Ovary (tissue), 9 donors: ENCODE results near the gene LAIR1. TPM values are rescaled to one million over a fixed set of nuclear protein-coding genes. Genes with fewer than 3 reads are reported as not detected.
"Not testable (repeated sequence)": the region's sequence is repeated elsewhere in the genome, so short reads cannot be mapped to it uniquely, and the experiment has no call there.

Source experiments
- DNase-seq, 5 donors: peaks; one replicate each; pipeline ENCODE4 v3.0.0-alpha.2; 2019 to 2020
- H3K27ac ChIP-seq, 2 donors: fragments of 200-600 bp; one replicate each; pipeline versions ENCODE4 v1.5.1 to v1.8.0; 2019 to 2022
- H3K27me3 ChIP-seq: fragments of 200-600 bp; one replicate; pipeline ENCODE4 v1.8.0; 2022
- H3K36me3 ChIP-seq: fragments of 200-600 bp; sonication (generic); one replicate; pipeline ENCODE4 v1.5.1; 2019
- H3K4me1 ChIP-seq: one replicate; pipeline ENCODE4 v1.8.1; 2013; ENCODE audit warnings: mild to moderate bottlenecking, moderate library complexity; ENCODE audit not compliant: insufficient read depth
- H3K4me3 ChIP-seq: fragments of 200-600 bp; sonication (generic); one replicate; pipeline ENCODE4 v1.5.1; 2017
- H3K9me3 ChIP-seq, 2 donors: fragments of 200-600 bp in 1 of 2; sonication (generic) in 1 of 2; one replicate each; pipeline versions ENCODE4 v1.5.1 to v1.8.1; 2013 to 2019; ENCODE audit warnings: mild to moderate bottlenecking in 1 of 2, moderate library complexity in 1 of 2
- EP300 ChIP-seq: sonication (generic); formaldehyde crosslinking; IDR thresholded peaks from one replicate; pipeline ENCODE4 v1.6.1; 2017; ENCODE audit warnings: antibody characterized with exemption
- POLR2A ChIP-seq: fragments of 450-650 bp; IDR thresholded peaks from one replicate; pipeline ENCODE4 v1.6.1; 2017; ENCODE audit warnings: antibody characterized with exemption, mild to moderate bottlenecking, moderate library complexity
- WGBS, 3 donors: extraction: QIAGEN DNeasy Blood & Tissue Kit in 1 of 3; methylation state at CpG; one replicate each; pipeline versions ENCODE4 v1.1.5 to v1.1.7; 2013 to 2017; 5-methylcytosine and 5-hydroxymethylcytosine counted together
- intact Hi-C, 4 donors: fragments of 100-400 bp; cut with DNase I; formaldehyde crosslinking; loops; one replicate each; pipeline versions ENCODE4 v1.11.0 to v1.15.1; 2022 to 2023
- polyA plus RNA-seq, 2 donors: library from polyadenylated mRNA; stranded (reverse); fragments of 200-250 nt in 1 of 2; fragments of 350-450 nt in 1 of 2; fragmentation: Illumina TruSeq in 1 of 2; extraction: RNeasy Lipid Tissue Mini Kit (QIAGEN cat#74804) in 1 of 2; gene quantifications; one replicate each; pipeline ENCODE4 v1.2.3, GENCODE V29; 2013 to 2014
- total RNA-seq, 7 donors: library from RNA; depleted of rRNA in 2 of 7; stranded (reverse); fragments of >200 nt in 2 of 7; fragmentation: NEBNext Ultra II Directional in 3 of 7; extraction: Animal tissue kit (Norgen Biotek cat#: 25700) in 3 of 7; gene quantifications; one replicate each; pipeline versions ENCODE4 v1.1.0 to v1.2.4, GENCODE V29; 2016 to 2023
- TF ChIP-seq, protein P1 (sequence below), 3 donors: fragments of 450-650 bp in 2 of 3; fragments of 200-600 bp in 1 of 3; IDR thresholded peaks; one replicate each; pipeline versions ENCODE4 v1.5.1 to v1.8.0; 2016 to 2022; ENCODE audit warnings: antibody characterized with exemption in 3 of 3, mild to moderate bottlenecking in 1 of 3
- donor health status: DM: no; HTN: no; CAD: no; lungs with moderate emphysema.
- donor health status: DM: no; HTN: no; CAD: no.
- donor health status: Bipolar disorder and iron deficiency.
- donor health status: DM: yes; HTN: yes; CAD: no.
- donor health status: DM: no; HTN: no; CAD: no.
- donor health status: DM: yes; HTN: yes; CAD: no.

LAIR1 gene
- total and polyA plus RNA-seq, 9 donors, result 4.7 to 22.2 (median 6.9) TPM

GRCh38 chr19:54333586-54334298 is 31.0 kb downstream of the LAIR1 start:
- no peak overlapping the region for H3K4me3 ChIP-seq
- TF ChIP-seq, protein P1, sequence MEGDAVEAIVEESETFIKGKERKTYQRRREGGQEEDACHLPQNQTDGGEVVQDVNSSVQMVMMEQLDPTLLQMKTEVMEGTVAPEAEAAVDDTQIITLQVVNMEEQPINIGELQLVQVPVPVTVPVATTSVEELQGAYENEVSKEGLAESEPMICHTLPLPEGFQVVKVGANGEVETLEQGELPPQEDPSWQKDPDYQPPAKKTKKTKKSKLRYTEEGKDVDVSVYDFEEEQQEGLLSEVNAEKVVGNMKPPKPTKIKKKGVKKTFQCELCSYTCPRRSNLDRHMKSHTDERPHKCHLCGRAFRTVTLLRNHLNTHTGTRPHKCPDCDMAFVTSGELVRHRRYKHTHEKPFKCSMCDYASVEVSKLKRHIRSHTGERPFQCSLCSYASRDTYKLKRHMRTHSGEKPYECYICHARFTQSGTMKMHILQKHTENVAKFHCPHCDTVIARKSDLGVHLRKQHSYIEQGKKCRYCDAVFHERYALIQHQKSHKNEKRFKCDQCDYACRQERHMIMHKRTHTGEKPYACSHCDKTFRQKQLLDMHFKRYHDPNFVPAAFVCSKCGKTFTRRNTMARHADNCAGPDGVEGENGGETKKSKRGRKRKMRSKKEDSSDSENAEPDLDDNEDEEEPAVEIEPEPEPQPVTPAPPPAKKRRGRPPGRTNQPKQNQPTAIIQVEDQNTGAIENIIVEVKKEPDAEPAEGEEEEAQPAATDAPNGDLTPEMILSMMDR (IDR thresholded peaks at IDR 0.05), result no peak
- TF ChIP-seq EP300 (no peak), POLR2A (no peak)

DNA sequence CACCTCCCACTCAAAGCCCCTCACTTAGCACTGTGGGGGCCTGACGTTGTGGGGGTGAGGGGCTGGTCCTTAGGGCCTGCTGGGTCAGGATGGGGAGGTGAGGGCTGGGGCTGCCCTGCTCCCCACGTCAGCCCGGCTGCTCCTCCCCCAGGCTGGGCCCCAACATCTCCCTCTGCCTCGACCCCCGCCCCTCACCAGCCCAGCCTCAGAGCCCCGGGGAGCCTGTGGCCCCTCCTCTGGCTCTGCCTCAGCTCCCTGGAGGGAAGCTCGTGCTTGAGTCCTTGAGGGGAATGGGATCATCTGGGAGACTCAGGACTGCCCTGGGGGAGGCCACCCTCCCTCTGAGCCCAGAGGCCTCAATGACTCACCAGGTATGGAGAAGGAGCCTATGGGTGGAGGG is 32.6 kb downstream of the LAIR1 start:
- 35 to 48% (median 46%) methylated on average over 5 to 7 of the region's 7 CpGs for WGBS, 3 donors
- intact Hi-C loops, result no loop called here
- DNase-seq, result no peak
- H3K36me3 ChIP-seq, result no peaks in the 10 kb centered on the region
- TF ChIP-seq, protein P1 (IDR thresholded peaks at IDR 0.05), result no peak
- TF ChIP-seq POLR2A (no peak), EP300 (no peak)
- no peaks in the 10 kb centered on the region for H3K9me3 ChIP-seq
- no peaks in the 10 kb centered on the region for H3K27me3 ChIP-seq
- H3K4me3 ChIP-seq, result no peak overlapping the region
- H3K27ac ChIP-seq, result no peak overlapping the region
- H3K4me1 ChIP-seq, result no peaks in the 10 kb centered on the region

More at GRCh38 chr19:54333586-54334298, 31.0 kb downstream of the LAIR1 start:
- no peak overlapping the region for H3K27ac ChIP-seq
- H3K27me3 ChIP-seq, result no peaks in the 10 kb centered on the region
- 74 to 80% (median 75%) methylated on average over 3 of the region's 3 CpGs for WGBS, 3 donors
- DNase-seq, result no peak
- no peaks in the 10 kb centered on the region for H3K4me1 ChIP-seq
- intact Hi-C loops, result no loop called here
- no peaks in the 10 kb centered on the region for H3K9me3 ChIP-seq
- no peaks in the 10 kb centered on the region for H3K36me3 ChIP-seq

GRCh38 chr19:54331626-54332025 is 33.1 kb downstream of the LAIR1 start:
- Histone ChIP-seq H3K4me1 (no peaks in the 10 kb centered on the region), H3K9me3 (no peaks in the 10 kb centered on the region), H3K36me3 (no peaks in the 10 kb centered on the region), H3K27ac (no peak overlapping the region), H3K4me3 (no peak overlapping the region), H3K27me3 (no peaks in the 10 kb centered on the region)
- WGBS, 3 donors, result 60 to 70% (median 68%) methylated on average over 7 of the region's 7 CpGs
- TF ChIP-seq POLR2A, result no peak
- TF ChIP-seq, protein P1 (IDR thresholded peaks at IDR 0.05), result no peak
- no peak for TF ChIP-seq EP300
- intact Hi-C loops, result no loop called here
- no peak for DNase-seq

GRCh38 chr19:54329476-54330165 is 35.1 kb downstream of the LAIR1 start:
- H3K4me1 ChIP-seq, result no peaks in the 10 kb centered on the region
- H3K27me3 ChIP-seq, result no peaks in the 10 kb centered on the region
- no peaks in the 10 kb centered on the region for H3K36me3 ChIP-seq
- no peak for DNase-seq
- no peak overlapping the region for H3K4me3 ChIP-seq
- intact Hi-C loops, result no loop called here
- WGBS, 3 donors, result 69 to 84% (median 75%) methylated on average over 14 of the region's 14 CpGs
- no peak overlapping the region for H3K27ac ChIP-seq
- TF ChIP-seq POLR2A, result no peak
- no peak for TF ChIP-seq EP300
- TF ChIP-seq, protein P1 (IDR thresholded peaks at IDR 0.05), result no peak
- H3K9me3 ChIP-seq, result no peaks in the 10 kb centered on the region

DNA sequence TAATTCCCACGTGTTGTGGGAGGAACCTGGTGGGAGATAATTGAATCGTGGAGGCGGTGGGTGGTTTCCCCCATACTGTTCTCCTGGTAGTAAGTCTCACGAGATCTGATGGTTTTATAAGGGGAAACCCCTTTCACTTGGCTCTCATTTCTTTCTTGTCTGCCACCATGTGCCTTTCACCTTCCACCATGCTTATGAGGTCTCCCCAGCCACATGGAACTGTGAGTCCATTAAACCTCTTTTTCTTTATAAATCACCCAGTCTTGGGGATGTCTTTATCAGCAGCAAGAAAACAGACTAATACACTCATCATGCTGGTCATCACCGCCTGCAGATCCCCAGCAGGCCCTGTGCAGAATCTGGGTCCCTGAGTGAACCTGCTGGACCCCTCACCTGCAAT is 36.0 kb downstream of the LAIR1 start:
- 59 to 70% (median 61%) methylated on average over 5 of the region's 5 CpGs for WGBS, 3 donors
- DNase-seq, H3K36me3 ChIP-seq, intact Hi-C loops, H3K27ac ChIP-seq, H3K4me3 ChIP-seq, H3K4me1 ChIP-seq, H3K27me3 ChIP-seq, H3K9me3 ChIP-seq: not testable (repeated sequence)
